T-helper 2 cell (primary cell): ENCODE results near the gene PKP3.
"Not testable (repeated sequence)": the region's sequence is repeated elsewhere in the genome, so short reads cannot be mapped to it uniquely, and the experiment has no call there.

Experiments
- DNase-seq, 5 experiments: peaks; one replicate each; pipeline versions ENCODE4 v3.0.0 to v3.0.0-alpha.2; 2012 to 2022

The PKP3 gene

DNA sequence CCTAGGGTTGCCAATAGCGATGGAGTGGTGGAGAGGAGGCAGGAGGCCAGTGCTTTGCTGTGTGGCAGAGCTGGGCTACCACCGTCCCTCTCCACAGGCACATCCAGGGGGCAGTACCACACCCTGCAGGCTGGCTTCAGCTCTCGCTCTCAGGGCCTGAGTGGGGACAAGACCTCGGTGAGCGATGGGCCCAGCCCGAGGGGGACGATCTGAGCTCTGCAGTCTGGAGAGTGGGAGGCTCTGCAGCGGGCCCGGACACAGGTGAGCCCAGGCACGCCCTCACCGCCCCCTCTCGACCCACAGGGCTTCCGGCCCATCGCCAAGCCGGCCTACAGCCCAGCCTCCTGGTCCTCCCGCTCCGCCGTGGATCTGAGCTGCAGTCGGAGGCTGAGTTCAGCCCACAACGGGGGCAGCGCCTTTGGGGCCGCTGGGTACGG is 2.5 kb downstream of the PKP3 start:
- DNase-seq: peak in 1 of 5 experiments; percentile 37

DNA sequence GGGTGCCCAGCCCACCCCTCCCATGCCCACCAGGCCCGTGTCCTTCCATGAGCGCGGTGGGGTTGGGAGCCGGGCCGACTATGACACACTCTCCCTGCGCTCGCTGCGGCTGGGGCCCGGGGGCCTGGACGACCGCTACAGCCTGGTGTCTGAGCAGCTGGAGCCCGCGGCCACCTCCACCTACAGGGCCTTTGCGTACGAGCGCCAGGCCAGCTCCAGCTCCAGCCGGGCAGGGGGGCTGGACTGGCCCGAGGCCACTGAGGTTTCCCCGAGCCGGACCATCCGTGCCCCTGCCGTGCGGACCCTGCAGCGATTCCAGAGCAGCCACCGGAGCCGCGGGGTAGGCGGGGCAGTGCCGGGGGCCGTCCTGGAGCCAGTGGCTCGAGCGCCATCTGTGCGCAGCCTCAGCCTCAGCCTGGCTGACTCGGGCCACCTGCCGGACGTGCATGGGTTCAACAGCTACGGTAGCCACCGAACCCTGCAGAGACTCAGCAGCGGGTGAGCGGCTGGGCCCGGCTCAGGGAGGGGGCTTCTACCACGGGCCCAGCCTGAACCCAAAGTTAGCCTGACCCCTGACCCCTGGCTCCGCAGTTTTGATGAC is 3.0 kb downstream of the PKP3 start:
- peak in 1 of 5 experiments; percentile 64 for DNase-seq

DNA sequence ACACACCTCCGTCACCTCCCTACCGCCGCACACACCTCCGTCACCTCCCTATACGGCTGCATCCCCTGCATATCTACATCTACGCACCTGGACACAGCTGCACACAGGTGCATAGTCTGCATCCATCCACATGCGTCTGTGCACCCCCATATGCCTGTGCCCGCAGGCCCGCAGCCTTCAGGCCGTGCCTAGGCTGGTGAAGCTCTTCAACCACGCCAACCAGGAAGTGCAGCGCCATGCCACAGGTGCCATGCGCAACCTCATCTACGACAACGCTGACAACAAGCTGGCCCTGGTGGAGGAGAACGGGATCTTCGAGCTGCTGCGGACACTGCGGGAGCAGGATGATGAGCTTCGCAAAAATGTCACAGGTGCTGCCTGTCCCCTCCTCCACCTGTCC is 4.8 kb downstream of the PKP3 start:
- DNase-seq: peak in 1 of 5 experiments; percentile 43

DNA sequence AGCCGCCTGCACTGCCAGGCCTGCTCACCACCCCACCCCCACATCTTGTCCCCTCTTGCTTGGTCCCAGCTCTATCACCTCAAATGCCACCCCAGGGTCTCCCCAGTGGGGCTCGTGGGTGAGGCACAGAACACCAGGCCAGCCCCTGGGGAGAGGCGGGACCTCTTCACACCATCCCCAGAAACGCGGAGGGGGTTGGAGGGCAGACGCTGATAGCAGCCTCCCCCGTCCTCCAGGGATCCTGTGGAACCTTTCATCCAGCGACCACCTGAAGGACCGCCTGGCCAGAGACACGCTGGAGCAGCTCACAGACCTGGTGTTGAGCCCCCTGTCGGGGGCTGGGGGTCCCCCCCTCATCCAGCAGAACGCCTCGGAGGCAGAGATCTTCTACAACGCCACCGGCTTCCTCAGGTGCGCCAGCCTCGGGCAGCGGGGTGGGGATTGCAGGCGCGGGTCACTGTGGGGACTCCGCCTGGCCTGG is 5.8 kb downstream of the PKP3 start:
- no peak for DNase-seq

DNA sequence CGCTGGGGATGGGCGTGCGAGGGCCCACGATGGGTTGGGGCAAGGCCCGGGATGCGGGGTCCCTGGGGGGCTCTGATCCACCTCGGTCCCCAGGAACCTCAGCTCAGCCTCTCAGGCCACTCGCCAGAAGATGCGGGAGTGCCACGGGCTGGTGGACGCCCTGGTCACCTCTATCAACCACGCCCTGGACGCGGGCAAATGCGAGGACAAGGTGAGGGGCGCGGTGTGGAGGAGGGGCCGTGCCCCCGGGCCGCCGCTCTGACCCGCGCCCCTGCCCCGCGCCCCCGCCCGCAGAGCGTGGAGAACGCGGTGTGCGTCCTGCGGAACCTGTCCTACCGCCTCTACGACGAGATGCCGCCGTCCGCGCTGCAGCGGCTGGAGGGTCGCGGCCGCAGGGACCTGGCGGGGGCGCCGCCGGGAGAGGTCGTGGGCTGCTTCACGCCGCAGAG is 6.3 kb downstream of the PKP3 start:
- no peak for DNase-seq

DNA sequence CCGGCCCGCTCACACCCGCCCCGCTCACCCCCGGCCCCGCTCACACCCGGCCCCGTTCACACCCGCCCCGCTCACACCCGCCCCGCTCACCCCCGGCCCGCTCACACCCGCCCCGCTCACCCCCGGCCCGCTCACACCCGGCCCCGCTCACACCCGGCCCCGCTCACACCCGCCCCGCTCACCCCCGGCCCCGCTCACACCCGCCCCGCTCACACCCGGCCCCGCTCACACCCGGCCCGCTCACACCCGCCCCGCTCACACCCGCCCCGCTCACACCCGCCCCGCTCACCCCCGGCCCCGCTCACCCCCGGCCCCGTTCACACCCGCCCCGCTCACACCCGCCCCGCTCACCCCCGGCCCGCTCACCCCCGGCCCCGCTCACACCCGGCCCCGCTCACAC is 7.2 kb downstream of the PKP3 start:
- DNase-seq: not testable (repeated sequence)

DNA sequence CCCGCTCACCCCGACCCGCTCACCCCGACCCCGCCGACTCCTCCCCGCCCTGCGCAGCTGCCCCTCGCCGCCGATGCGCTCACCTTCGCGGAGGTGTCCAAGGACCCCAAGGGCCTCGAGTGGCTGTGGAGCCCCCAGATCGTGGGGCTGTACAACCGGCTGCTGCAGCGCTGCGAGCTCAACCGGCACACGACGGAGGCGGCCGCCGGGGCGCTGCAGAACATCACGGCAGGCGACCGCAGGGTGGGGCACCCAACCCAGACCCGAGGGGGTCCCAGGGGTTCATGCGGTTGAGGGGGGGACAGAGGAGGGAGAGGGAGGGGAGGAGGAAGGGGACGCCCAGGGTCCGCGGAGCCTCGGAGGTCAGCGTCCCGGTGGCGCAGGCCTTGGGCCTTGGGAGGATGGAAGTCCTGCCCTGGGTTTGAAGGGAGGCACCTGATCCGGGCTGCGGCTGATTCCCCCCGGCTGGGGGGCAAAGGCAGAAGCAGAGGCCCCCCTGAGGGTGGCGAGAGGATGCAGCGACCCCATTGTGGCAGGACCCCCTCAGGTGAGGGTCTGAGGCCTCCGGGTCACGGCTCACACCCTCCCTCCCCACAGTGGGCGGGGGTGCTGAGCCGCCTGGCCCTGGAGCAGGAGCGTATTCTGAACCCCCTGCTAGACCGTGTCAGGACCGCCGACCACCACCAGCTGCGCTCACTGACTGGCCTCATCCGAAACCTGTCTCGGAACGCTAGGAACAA is 9.2 kb downstream of the PKP3 start:
- no peak for DNase-seq

DNA sequence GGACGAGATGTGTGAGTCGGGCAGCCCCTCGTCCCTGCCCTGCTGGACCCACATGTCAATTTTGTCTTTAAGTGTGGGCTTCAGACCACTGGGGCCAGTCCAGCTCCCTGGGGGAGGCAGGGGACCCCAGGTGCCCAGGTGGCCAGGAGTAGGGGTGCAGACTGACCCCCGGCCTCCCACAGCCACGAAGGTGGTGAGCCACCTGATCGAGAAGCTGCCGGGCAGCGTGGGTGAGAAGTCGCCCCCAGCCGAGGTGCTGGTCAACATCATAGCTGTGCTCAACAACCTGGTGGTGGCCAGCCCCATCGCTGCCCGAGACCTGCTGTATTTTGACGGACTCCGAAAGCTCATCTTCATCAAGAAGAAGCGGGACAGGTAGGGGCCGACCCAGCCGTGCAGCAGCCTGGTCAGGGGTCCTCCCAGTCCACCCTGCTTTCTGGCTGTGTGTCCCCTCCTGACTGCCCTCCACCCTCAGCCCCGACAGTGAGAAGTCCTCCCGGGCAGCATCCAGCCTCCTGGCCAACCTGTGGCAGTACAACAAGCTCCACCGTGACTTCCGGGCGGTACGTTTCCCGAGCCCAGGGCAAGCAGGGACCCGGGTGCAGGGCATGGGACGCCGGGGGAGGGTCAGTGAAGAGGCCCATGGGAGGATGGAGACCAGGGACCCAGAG is 9.9 kb downstream of the PKP3 start:
- no peak for DNase-seq

DNA sequence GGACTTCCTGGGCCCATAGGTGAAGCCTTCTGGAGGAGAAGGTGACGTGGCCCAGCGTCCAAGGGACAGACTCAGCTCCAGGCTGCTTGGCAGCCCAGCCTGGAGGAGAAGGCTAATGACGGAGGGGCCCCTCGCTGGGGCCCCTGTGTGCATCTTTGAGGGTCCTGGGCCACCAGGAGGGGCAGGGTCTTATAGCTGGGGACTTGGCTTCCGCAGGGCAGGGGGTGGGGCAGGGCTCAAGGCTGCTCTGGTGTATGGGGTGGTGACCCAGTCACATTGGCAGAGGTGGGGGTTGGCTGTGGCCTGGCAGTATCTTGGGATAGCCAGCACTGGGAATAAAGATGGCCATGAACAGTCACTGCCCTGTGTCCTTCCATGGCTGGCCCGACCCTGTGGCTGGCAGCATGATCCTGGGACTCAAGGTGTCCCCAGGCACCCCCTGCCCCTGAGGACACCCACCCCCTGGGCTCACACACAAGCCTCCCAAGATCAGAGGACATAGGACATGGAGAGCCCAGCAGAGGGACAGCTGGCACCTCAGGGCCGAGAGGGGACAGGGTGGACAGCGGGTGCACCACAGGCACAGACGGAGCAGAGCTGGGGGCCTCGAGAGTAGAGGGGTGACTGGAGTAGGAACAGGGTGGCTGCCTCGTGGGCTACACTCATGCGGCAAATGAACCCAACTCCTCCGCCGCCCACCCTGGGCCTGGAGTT is 10.7 kb downstream of the PKP3 start:
- DNase-seq: no peak

DNA sequence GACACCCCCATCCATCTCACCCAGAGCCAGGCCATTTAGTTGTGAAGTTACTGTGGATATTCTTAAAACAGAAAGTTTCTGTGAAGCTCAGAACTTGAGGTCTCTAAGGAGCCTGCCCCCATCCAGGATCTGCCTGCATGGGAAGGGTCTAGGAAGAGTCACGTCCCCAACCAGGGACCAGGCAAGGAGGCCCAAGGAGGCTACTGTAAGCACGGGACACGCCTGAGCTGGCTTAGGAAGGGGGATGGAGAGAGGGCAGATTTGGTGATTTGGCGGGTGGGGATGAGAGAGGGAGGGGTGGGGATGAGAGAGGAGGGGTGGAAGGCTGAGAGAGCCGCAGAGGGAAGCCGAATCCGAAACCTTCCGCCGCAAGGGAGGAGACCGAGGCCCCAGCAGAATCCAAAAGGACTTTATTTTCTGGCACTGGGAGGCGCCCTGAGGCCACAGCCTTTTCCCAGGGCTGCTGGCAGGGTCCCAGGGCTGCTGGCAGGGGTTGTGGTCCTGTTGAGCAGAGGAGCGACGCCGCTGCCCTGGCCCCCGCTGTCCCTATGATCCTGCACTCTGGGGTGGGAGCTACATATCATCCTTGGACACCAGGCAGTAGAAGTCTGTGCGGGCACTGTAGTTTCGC is 11.4 kb downstream of the PKP3 start:
- no peak for DNase-seq

DNA sequence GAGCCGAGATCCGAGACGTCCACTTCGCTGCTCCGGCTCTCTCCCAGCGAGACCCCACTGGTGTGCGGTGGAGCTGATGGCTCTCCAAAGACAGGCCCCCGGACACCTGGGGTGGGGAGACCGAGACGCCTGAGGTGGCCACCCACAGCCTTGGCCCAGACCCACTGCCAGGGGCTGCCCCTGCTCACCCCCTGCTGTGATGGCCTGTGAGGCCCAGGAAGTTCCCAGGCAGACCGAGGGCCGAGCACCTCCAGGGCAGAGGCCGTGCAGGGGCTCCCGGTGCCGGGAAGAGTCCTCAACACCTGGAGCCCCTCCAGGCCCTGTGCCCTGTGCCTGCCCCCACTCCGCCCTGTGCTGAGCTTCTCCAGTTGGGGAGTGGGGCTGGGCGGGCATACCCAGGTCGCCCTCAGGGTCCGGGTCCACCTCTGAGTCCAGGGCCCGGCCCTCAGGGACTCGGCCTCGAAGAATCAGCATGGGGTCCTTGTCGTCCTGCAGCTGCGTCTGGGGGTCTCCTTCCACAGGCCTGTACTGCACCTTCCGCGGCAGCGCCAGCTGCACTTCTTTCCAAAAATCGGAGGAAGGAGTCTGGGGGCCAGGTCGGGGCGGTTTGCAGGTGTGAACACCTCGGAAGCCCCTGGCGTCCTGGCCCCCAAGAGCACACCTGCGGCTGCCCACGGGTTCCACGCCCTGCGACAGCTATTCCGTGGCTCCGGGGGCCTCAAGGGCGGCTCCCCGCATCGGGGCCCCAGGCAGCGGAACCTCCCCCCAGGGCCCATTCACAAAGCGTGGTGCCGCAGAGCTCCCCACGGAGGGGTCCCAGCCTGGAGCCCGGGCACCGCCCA is 12.2 kb downstream of the PKP3 start:
- DNase-seq: no peak

DNA sequence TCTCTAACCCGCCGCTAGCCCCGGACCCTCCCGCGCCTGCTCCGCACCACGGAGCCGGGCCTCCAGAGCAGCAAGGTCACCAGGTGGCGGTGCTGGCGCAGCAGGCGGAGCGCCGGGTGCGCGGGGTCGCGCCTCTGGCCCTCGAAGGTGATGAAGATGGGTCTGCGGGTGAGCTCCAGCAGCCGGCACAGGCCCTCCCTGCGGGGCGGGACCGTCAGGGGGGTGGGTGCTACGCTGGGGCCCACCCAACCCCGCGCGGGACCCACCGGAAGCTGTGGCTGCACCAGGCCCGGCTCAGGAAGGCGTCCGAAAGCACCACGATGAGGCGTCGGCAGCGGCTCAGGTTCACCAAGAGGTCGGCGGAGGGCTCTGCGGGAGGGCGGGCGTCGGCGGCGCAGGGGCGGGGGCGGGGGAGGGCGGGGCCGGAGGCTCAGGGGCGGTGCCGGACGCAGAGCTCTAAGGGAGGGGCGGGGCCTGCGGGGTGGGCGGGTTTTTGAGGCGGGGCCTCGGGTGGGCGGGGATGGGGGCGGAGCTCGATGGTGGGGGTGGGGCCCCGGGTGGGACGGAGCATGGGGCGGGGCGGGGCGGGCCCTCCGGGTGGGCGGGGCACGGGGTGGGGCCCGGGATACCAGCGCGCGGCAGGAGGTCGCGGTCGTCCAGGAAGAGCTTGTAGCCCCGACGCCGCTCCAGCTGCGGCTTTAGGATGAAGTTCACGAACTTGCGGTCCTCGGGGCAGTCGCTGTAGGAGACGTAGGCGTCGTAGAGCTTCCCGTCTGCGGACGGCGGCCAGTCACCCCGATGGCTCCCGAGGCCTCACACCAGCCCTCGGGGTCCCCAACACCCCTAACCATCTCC is 13.0 kb downstream of the PKP3 start:
- peak; percentile 79 to 98 (median 92) for DNase-seq

DNA sequence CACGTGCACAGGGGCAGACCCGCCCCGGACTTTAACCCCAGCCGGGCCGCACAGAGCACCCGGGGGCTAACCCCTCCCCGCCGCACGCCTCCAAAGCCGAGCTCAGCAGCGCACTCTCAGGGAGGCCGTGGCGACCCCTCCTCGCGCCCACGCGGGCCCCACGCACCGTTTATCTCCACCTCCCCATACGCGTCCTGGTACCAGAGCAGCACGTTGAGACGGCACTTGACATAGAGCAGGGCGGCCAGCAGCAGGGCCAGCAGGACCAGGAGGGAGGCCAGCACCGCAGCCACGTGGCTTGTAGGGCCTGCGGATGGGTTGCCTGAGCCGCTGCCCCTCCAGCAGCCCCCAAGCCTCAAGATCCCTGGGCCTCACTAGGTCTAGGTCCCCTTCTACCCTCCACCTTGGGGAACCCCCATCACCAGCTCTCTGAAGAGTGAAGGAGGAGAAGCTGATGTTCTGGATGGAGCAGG is 13.7 kb downstream of the PKP3 start:
- DNase-seq: no peak

DNA sequence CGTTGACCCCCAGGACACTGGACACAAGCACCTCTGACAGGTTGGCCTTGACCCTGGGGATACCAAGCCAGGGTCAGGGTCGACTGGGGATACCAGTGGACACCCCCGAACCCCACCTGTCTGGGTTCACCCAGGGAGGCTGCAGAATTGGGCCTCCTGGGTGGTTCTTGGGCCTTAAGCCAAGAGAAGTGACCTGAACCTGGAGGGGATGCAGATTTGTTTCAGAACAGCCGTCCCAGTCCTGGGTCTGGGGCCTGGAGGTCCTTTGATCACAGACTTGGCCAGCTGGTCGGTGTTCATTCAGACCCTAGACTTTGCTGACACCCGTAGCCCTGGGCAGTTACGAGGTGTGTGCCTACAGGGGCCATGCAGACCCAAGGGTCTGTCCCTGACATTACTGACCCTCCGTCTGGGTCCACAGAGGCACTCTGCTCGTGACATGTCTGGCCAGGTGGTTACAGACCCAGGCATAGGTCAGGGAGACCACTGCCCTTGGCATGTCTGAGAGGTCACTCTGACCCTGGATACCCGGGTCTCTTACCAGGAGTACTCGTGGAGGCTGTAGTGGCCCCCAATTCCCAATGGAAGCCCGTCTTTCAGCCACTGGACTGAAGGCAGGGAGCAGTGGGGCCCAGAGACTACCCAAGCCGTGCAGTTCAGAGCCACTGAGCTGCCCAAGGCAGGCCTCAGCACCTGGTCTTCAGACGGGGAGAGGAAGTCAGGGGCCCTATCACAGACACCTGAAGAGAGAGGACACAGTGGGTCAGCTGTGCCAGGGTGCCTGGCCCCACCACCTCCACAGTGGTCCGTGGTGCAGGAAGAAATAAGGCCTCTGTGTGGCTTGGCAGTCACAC is 14.4 kb downstream of the PKP3 start:
- DNase-seq: no peak

DNA sequence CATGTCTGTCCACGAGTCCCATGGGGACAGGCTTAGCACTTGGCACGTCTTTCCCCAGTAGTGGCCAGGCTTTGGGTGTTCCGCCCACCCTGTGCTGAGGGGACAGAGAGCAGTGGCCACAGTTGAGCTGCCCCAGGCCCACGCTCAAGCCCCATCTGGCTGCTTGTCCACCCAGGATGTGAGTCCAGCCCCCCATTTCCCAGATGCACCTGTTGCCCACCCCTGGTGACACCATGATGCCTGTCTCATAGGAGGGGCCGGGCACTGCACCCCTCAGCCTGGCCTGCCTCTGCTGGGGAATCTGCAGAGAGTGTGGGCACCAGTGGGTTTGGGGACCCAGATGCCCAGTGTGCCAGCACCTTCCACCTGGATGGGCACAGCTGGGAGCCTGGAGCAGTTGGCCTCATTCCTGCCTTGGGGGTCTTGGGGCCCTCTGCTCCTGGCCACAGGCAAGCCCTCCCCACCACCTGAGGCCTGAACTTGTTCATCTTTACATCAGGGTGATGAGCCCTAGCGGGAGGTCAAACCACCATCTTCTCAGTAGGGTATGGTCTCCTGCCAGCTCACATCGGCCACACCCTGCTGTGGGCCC is 15.1 kb downstream of the PKP3 start:
- DNase-seq: no peak

DNA sequence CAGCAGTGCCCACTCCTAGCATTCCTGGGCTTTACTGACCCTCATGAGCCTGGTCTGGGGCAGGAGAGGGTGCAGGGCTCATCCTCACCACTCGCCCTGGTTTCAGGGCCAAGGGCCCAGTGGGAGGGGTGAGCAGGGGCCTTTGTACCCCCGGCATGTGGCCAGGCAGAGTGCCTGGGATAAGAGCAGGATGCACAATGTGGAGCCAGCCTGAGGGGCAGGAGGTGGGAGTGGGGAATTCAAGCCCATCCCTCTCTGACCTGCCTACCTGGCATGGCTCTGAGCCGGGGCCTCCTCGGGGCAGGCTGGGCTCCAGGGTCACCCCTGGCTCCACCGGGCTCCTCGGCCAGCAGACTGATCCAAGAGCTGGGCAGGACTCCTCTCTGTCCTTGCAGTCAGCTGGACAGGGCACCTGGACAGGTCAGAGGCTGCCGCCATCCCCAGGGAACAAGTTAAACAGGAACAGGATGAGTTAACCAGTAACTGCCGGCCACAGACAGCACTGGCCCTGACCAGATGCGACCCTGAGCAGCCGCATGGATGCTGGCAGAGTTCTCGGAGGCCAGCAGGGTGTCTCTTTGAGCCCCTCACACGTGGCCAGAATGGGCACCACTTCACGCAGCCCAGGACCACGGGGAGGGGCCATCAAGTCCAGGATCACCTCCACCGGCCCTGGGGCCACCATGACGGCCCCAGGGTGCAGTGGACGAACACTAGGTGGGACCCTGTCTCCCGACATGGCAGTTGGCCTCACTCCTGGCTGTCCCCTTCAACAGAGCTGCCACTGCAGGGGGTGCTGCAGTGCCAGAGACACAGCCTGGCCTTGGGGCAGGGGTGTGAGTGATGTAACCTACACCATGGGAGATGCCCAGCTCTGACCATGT is 15.8 kb downstream of the PKP3 start:
- DNase-seq: peak in 1 of 5 experiments; percentile 26

DNA sequence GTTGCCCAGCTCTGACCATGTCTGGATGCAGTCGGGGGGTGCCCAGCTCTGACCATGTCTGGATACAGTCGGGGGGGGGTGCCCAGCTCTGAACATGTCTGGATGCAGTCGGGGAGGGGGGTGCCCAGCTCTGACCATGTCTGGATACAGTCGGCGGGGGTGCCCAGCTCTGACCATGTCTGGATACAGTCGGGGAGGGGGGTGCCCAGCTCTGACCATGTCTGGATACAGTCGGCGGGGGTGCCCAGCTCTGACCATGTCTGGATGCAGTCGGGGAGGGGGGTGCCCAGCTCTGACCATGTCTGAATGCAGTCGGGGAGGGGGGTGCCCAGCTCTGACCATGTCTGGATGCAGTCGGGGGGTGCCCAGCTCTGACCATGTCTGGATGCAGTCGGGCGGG is 16.7 kb downstream of the PKP3 start:
- not testable (repeated sequence) for DNase-seq

DNA sequence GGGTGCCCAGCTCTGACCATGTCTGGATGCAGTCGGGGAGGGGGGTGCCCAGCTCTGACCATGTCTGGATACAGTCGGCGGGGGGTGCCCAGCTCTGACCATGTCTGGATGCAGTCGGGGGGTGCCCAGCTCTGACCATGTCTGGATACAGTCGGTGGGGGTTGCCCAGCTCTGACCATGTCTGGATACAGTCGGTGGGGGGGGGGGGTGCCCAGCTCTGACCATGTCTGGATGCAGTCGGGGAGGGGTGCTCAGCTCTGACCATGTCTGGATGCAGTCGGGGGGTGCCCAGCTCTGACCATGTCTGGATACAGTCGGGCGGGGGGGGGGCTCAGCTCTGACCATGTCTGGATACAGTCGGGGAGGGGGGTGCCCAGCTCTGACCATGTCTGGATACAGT is 17.5 kb downstream of the PKP3 start:
- DNase-seq: not testable (repeated sequence)
